OCI-LY1 (cell line): ENCODE measurements around the gene NAPG.

ENCODE experiments used
- H2AFZ ChIP-seq: fragments of 200-600 bp; sonication (generic), shearing (Covaris generic); 2 replicates; pipeline ENCODE4 v1.6.0; 2014; ENCODE audit warnings: antibody characterized with exemption, mild to moderate bottlenecking, low read length
- H3F3A ChIP-seq: fragments of 200-600 bp; sonication (generic), shearing (Covaris generic); 2 replicates; pipeline ENCODE4 v1.6.0; 2014; ENCODE audit warnings: mild to moderate bottlenecking, antibody characterized with exemption, low read length, moderate library complexity; ENCODE audit not compliant: insufficient read depth
- H3K27ac ChIP-seq: fragments of 200-600 bp; sonication (generic); 2 replicates; pipeline ENCODE4 v1.5.1; 2014; ENCODE audit warnings: low read length, mixed run types, mild to moderate bottlenecking, low read depth; ENCODE audit not compliant: poor library complexity, severe bottlenecking
- H3K27me3 ChIP-seq: fragments of 200-600 bp; sonication (generic); 2 replicates; pipeline ENCODE4 v1.6.0; 2014; ENCODE audit warnings: antibody characterized with exemption, mild to moderate bottlenecking, low read length, moderate library complexity; ENCODE audit not compliant: insufficient read depth
- H3K36me3 ChIP-seq: fragments of 200-600 bp; sonication (generic); 2 replicates; pipeline ENCODE4 v1.6.1; 2014; ENCODE audit warnings: mild to moderate bottlenecking, antibody characterized with exemption, low read length, moderate library complexity, mixed read lengths; ENCODE audit not compliant: insufficient read depth
- H3K4me1 ChIP-seq: fragments of 200-600 bp; sonication (generic); 2 replicates; pipeline ENCODE4 v1.5.1; 2014; ENCODE audit warnings: mild to moderate bottlenecking, low read length, moderate library complexity; ENCODE audit not compliant: insufficient read depth, severe bottlenecking
- H3K4me2 ChIP-seq: fragments of 200-600 bp; sonication (generic), shearing (Covaris generic); 2 replicates; pipeline ENCODE4 v1.6.1; 2014; ENCODE audit warnings: low read length
- H3K4me3 ChIP-seq: fragments of 200-600 bp; sonication (generic); 2 replicates; pipeline ENCODE4 v1.5.1; 2014; ENCODE audit warnings: low read length, low read depth, mild to moderate bottlenecking, mixed read lengths; ENCODE audit not compliant: poor library complexity, severe bottlenecking
- H3K79me2 ChIP-seq: fragments of 200-600 bp; shearing (Covaris generic); 2 replicates; pipeline ENCODE4 v1.6.1; 2016; ENCODE audit warnings: mixed run types, low read length, mixed read lengths; ENCODE audit not compliant: insufficient read depth
- H3K9ac ChIP-seq: fragments of 200-600 bp; sonication (generic), shearing (Covaris generic); 2 replicates; pipeline ENCODE4 v1.6.1; 2014; ENCODE audit warnings: mild to moderate bottlenecking, low read length, mixed read lengths
- H3K9me2 ChIP-seq: fragments of 200-600 bp; sonication (generic), shearing (Covaris generic); 2 replicates; pipeline ENCODE4 v1.6.1; 2014; ENCODE audit warnings: low read depth, mild to moderate bottlenecking, low read length, mixed read lengths
- H3K9me3 ChIP-seq: fragments of 200-600 bp; shearing (Covaris generic); 2 replicates; pipeline ENCODE4 v1.6.1; 2014; ENCODE audit warnings: low read length, mixed read lengths
- H4K20me1 ChIP-seq: fragments of 200-600 bp; sonication (generic), shearing (Covaris generic); 2 replicates; pipeline ENCODE4 v1.6.0; 2016; ENCODE audit warnings: mild to moderate bottlenecking, low read length; ENCODE audit not compliant: insufficient read depth
- EZH2 ChIP-seq: fragments of 200-600 bp; sonication (generic), shearing (Covaris generic); IDR thresholded peaks from 2 replicates; pipeline ENCODE4 v1.8.0; 2017; ENCODE audit warnings: borderline replicate concordance, mixed run types, mild to moderate bottlenecking, antibody characterized with exemption, low read length, moderate library complexity, mixed read lengths
- TF ChIP-seq, protein P1 (sequence below): fragments of 200-600 bp; sonication (generic), shearing (Covaris generic); IDR thresholded peaks from 2 replicates; pipeline ENCODE4 v1.5.1; 2017; ENCODE audit warnings: mild to moderate bottlenecking, antibody characterized with exemption, low read length, moderate library complexity, mixed read lengths

Gene NAPG

DNA sequence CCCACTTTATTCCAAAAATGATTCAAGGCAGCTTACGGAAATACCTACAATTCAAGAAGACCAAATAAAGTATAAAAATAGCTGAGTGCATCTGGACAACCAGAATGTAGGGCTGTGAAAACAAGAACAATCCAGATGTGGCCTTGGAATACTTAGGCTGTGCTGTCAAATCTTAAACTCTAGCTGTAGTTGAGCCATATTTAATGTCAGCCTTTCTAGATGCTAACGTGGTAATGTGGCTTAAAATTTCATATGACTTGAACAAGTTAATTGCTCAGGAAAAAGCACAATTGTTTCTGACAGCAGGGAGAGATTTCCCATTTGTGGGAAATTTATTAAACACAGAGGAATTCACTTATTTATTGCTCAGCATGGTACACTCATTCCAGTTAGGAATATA lies 14.6 kb upstream of the NAPG start:
- Histone ChIP-seq H2AFZ (no peak overlapping the region), H3K4me2 (no peak overlapping the region), H3K27ac (no peak overlapping the region), H3K9me2 (no peaks in the 10 kb centered on the region), H3F3A (no peaks in the 10 kb centered on the region), H3K9me3 (peaks cover 10% of the 10 kb centered on the region), H3K9ac (no peak overlapping the region), H3K4me3 (no peak overlapping the region), H4K20me1 (no peaks in the 10 kb centered on the region), H3K27me3 (no peaks in the 10 kb centered on the region; the same call in 1 of the 2 replicates), H3K79me2 (no peaks in the 10 kb centered on the region), H3K36me3 (no peaks in the 10 kb centered on the region; the same call in 1 of the 2 replicates), H3K4me1 (no peaks in the 10 kb centered on the region)
- no peak for TF ChIP-seq EZH2
- TF ChIP-seq, protein P1, sequence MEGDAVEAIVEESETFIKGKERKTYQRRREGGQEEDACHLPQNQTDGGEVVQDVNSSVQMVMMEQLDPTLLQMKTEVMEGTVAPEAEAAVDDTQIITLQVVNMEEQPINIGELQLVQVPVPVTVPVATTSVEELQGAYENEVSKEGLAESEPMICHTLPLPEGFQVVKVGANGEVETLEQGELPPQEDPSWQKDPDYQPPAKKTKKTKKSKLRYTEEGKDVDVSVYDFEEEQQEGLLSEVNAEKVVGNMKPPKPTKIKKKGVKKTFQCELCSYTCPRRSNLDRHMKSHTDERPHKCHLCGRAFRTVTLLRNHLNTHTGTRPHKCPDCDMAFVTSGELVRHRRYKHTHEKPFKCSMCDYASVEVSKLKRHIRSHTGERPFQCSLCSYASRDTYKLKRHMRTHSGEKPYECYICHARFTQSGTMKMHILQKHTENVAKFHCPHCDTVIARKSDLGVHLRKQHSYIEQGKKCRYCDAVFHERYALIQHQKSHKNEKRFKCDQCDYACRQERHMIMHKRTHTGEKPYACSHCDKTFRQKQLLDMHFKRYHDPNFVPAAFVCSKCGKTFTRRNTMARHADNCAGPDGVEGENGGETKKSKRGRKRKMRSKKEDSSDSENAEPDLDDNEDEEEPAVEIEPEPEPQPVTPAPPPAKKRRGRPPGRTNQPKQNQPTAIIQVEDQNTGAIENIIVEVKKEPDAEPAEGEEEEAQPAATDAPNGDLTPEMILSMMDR: no peak

- no peaks in the 10 kb centered on the region for H4K20me1 ChIP-seq
- no peak overlapping the region for H3K4me2 ChIP-seq
- H3K9ac ChIP-seq: no peak overlapping the region
- H3F3A ChIP-seq: no peaks in the 10 kb centered on the region
- no peaks in the 10 kb centered on the region for H3K79me2 ChIP-seq
- no peaks in the 10 kb centered on the region for H3K9me3 ChIP-seq
- no peaks in the 10 kb centered on the region for H3K9me2 ChIP-seq
- H2AFZ ChIP-seq: no peak overlapping the region
- H3K36me3 ChIP-seq: no peaks in the 10 kb centered on the region
- no peak overlapping the region for H3K4me3 ChIP-seq
- no peaks in the 10 kb centered on the region for H3K4me1 ChIP-seq
- H3K27ac ChIP-seq: no peak overlapping the region
- TF ChIP-seq, protein P1: no peak
- no peak for TF ChIP-seq EZH2
- no peaks in the 10 kb centered on the region; the same call in 1 of the 2 replicates for H3K27me3 ChIP-seq
Observed at GRCh38 chr18:10514082-10514481, 11.7 kb upstream of the NAPG start.

GRCh38 chr18:10514601-10515000 lies 11.2 kb upstream of the NAPG start:
- Histone ChIP-seq H3K27ac (no peak overlapping the region), H3K36me3 (no peaks in the 10 kb centered on the region), H4K20me1 (no peaks in the 10 kb centered on the region), H3K4me2 (no peak overlapping the region), H3K79me2 (no peaks in the 10 kb centered on the region), H3K9me2 (no peaks in the 10 kb centered on the region), H3K4me3 (no peak overlapping the region), H2AFZ (no peak overlapping the region), H3K9ac (no peak overlapping the region), H3K4me1 (peaks cover 2% of the 10 kb centered on the region), H3F3A (no peaks in the 10 kb centered on the region), H3K9me3 (no peaks in the 10 kb centered on the region), H3K27me3 (no peaks in the 10 kb centered on the region; the same call in 1 of the 2 replicates)
- no peak for TF ChIP-seq EZH2
- TF ChIP-seq, protein P1: no peak
